Calu3 (cell line): ENCODE results near the gene ATP5ME. TPM values are rescaled to one million over a fixed set of nuclear protein-coding genes. Genes with fewer than 3 reads are reported as not detected.

ENCODE experiments used
- BruUV-seq: library from RNA; stranded (reverse); fragments of 400-500 nt; replicated peaks from 2 replicates; lab custom pipeline; 2021; lab: Mats Ljungman, UMichigan
- CTCF ChIA-PET: fragments of 300-600 bp; sonication (Branson Sonifier 250); formaldehyde crosslinking; loops from one replicate; lab custom pipeline; 2022; ENCODE audit warnings: antibody characterized with exemption; lab: Charles Lee
- DNase-seq: peaks from one replicate; pipeline ENCODE4 v3.0.0; 2022
- H3K27ac Mint-ChIP-seq: one replicate; pipeline ENCODE4 v1.8.0; 2022; ENCODE audit warnings: mixed read lengths; ENCODE audit not compliant: unreplicated experiment
- H3K27me3 Mint-ChIP-seq: one replicate; pipeline ENCODE4 v1.8.0; 2022; ENCODE audit warnings: mixed read lengths; ENCODE audit not compliant: unreplicated experiment
- H3K36me3 Mint-ChIP-seq: one replicate; pipeline ENCODE4 v1.8.0; 2022; ENCODE audit warnings: mild to moderate bottlenecking, moderate library complexity, mixed read lengths; ENCODE audit not compliant: insufficient read depth, unreplicated experiment
- H3K4me1 Mint-ChIP-seq: one replicate; pipeline ENCODE4 v1.8.0; 2022; ENCODE audit warnings: mild to moderate bottlenecking, low read depth, mixed read lengths; ENCODE audit not compliant: unreplicated experiment
- H3K4me3 Mint-ChIP-seq: one replicate; pipeline ENCODE4 v1.8.0; 2022; ENCODE audit warnings: mild to moderate bottlenecking, low read depth, moderate library complexity, mixed read lengths; ENCODE audit not compliant: unreplicated experiment
- H3K9me3 Mint-ChIP-seq: one replicate; pipeline ENCODE4 v1.8.0; 2022; ENCODE audit warnings: low read depth, mixed read lengths; ENCODE audit not compliant: unreplicated experiment
- intact Hi-C: fragments of 100-400 bp; cut with micrococcal nuclease; formaldehyde crosslinking; loops from one replicate; pipeline ENCODE4 v1.10.0; 2022; ENCODE audit not compliant: unreplicated experiment
- total RNA-seq: library from RNA; stranded (reverse); gene quantifications from 2 replicates; pipeline ENCODE4 v1.2.3, GENCODE V29; 2022
- TF ChIP-seq, protein P1 (sequence below): fragments of 200-600 bp; IDR thresholded peaks from one replicate; pipeline ENCODE4 v1.8.0; 2022; ENCODE audit warnings: antibody characterized with exemption; ENCODE audit not compliant: unreplicated experiment

ATP5ME gene
- total RNA-seq, 1 experiment from 2014 or later, result 124 TPM

DNA sequence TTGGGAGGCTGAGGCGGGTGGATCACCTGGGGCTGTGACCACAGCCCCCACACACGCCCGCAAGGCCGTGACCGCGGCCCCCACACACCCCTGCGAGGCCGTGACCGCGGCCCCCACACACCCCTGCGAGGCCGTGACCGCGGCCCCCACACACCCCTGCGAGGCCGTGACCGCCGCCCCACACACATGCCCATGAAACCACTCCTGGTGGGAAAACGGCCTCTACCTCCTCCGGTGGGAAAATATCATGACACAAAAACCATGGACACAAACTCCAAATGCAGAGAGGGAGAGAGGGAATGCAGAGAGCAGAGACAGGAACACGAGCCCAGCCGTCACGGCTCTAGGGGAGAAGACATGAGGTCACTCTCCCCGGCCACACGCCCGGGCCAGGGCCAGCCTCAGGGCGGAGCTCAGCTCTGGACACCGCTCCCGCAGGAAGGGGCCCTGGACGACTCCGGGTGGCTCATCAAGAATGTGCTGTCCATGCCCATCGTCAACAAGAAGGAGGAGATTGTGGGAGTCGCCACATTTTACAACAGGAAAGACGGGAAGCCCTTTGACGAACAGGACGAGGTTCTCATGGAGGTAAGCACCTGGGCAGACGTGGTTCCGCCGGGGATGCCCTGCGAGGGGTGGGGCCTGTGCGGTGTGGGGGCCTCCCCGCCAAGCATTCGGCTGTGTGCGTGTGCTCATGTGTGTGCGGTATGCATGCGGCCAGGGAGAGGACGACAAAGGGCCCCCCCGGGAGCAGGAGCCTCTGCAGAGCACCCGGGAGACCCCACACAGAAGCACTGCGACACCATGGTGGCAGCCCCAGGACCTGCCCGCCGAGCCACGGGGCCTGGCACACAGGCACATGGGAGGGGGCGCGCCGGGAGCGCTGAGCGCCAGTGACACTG, 17.4 kb downstream of the ATP5ME start:
- BruUV-seq, result no TSS peak
- no peak overlapping the region for H3K27ac Mint-ChIP-seq
- no peak for DNase-seq
- no peak overlapping the region for H3K4me3 Mint-ChIP-seq
- H3K4me1 Mint-ChIP-seq, result no peaks in the 10 kb centered on the region
- H3K9me3 Mint-ChIP-seq, result peaks cover 15% of the 10 kb centered on the region
- peaks cover 8% of the 10 kb centered on the region for H3K36me3 Mint-ChIP-seq
- TF ChIP-seq, protein P1, sequence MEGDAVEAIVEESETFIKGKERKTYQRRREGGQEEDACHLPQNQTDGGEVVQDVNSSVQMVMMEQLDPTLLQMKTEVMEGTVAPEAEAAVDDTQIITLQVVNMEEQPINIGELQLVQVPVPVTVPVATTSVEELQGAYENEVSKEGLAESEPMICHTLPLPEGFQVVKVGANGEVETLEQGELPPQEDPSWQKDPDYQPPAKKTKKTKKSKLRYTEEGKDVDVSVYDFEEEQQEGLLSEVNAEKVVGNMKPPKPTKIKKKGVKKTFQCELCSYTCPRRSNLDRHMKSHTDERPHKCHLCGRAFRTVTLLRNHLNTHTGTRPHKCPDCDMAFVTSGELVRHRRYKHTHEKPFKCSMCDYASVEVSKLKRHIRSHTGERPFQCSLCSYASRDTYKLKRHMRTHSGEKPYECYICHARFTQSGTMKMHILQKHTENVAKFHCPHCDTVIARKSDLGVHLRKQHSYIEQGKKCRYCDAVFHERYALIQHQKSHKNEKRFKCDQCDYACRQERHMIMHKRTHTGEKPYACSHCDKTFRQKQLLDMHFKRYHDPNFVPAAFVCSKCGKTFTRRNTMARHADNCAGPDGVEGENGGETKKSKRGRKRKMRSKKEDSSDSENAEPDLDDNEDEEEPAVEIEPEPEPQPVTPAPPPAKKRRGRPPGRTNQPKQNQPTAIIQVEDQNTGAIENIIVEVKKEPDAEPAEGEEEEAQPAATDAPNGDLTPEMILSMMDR, result no peak
- intact Hi-C loops, result no loop called here
- CTCF ChIA-PET, result no interaction called here
- peaks cover 11% of the 10 kb centered on the region for H3K27me3 Mint-ChIP-seq

DNA sequence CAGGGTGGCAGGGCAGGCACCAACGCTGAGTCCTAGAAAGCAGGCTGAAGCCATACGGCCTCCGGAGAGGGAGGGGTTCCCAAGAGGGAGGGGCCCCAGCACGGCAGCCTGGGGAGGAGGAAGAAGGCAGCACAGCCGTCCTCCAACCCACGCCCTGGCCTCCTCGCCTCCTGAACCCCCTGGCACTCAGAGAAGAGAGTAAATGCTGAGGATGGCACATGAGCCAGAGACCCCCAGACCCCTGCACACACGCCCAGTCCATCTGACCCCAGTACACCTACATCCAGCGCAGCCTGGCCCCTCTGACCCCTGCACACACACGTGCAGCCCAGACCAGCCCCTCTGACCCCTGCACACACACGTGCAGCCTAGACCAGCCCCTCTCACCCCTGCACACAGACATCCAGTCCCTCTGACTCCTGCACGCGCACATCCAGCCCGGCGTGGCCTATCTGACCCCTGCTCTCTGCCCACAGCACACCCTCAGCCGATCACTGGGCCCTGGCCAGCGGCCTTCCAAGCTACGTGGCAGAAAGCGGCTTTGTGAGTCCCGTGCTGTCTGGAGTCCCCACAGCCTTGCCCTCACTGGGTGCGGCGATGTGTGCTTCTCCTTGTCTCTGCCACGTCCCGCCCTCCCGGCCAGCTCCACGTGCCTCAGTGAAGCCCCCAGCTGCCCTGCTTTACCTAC, 18.5 kb downstream of the ATP5ME start:
- no peaks in the 10 kb centered on the region for H3K4me1 Mint-ChIP-seq
- intact Hi-C loops, result no loop called here
- peaks cover 11% of the 10 kb centered on the region for H3K9me3 Mint-ChIP-seq
- no peak overlapping the region for H3K27ac Mint-ChIP-seq
- no peak for DNase-seq
- CTCF ChIA-PET, result no interaction called here
- no peak overlapping the region for H3K4me3 Mint-ChIP-seq
- H3K27me3 Mint-ChIP-seq, result peaks cover 19% of the 10 kb centered on the region
- BruUV-seq, result no TSS peak
- H3K36me3 Mint-ChIP-seq, result peaks cover 5% of the 10 kb centered on the region
- TF ChIP-seq, protein P1, result no peak

DNA sequence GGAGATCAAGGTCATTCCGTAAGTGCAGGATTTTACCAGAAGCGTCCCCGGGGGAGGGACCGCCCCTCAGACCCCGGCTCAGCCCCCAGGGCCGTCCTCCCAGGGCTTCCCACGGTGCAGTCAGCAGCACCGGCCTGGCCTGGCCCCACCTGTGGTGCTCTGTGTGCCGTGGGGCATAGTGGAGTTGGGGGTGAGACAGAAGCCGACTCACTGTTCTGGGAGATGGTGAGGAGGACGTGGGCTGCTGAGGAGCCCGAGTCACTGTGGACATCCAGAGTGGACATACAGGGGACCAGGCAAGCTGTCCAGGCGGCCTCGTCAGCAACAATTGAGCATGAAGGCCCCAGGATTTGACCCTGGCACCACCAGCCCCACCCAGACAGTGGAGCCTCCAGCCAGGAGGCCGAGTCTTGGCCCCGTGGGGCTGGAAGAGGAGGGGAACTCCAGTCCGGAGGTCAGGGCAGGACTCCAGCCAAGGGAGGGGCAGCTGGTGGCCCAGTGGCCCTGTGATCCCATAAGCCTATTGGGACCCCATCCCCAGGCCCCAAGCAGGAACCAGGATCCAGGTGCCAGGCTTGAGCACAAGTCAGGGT, 19.1 kb downstream of the ATP5ME start:
- no peak for DNase-seq
- intact Hi-C loops, result no loop called here
- Mint-ChIP-seq H3K4me1 (no peaks in the 10 kb centered on the region), H3K9me3 (peaks cover 8% of the 10 kb centered on the region), H3K27ac (no peak overlapping the region), H3K4me3 (no peak overlapping the region), H3K36me3 (peaks cover 5% of the 10 kb centered on the region), H3K27me3 (peaks cover 19% of the 10 kb centered on the region)
- no TSS peak for BruUV-seq
- CTCF ChIA-PET, result no interaction called here
- TF ChIP-seq, protein P1, result no peak

DNA sequence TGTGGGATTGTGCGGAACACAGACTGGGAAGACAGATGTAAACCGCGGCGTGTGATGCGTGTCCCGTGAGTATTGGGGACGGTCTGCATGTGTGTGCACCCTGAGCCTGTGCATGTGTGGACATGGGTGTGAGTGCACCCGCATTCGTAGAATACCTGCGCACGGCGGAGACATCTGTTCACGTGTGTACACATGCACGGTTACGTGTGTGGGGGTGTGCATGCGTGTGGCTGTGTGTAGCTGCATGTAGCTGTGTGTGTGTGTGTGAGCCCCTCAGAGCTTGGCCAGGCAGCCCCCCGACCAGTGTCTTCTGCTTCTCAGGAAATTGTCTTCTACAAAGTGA, 19.6 kb downstream of the ATP5ME start:
- no peak for DNase-seq
- BruUV-seq, result no TSS peak
- CTCF ChIA-PET, result no interaction called here
- Mint-ChIP-seq H3K4me3 (no peak overlapping the region), H3K9me3 (peaks cover 8% of the 10 kb centered on the region), H3K36me3 (peaks cover 5% of the 10 kb centered on the region), H3K27me3 (peaks cover 19% of the 10 kb centered on the region), H3K27ac (no peak overlapping the region), H3K4me1 (no peaks in the 10 kb centered on the region)
- TF ChIP-seq, protein P1, result no peak
- intact Hi-C loops, result no loop called here
